ENCODE data around the gene DEPP1. TPM values are rescaled to one million over a fixed set of nuclear protein-coding genes. Genes with fewer than 3 reads are reported as not detected.
A peak's percentile ranks its signal among the peaks of the same experiment; 100 is the strongest.

DEPP1 gene
- total and polyA plus RNA-seq, 2 experiments from 2014 or later, result 0.37 to 1.3 TPM

DNA sequence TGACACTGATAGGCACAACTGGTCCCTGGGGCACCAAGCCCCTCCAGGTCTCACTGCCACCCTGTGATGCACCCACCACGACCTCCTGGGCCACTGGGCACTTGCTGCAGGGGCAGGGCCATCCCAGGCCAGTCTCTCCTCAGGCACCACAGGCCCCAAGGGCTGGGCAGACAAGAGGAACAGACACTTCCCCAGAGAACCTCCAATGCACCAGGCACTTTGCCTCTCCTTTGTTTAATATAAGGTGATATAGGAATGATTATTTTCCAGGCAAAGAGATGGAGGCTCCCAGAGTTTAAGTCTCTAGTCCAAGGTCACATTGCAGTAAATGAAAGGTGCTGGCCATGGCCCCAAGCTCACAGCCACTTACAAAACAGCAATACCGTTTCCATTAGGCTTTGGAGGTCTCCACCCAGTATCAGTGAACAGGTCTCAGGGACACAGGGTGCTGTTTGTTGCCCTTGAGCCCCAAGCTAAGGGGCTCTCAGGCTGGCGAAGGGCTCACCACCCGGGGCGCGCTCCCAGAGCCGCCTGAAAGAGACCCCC is 4.5 kb downstream of the DEPP1 start (continued):
- TF ChIP-seq, protein P1, sequence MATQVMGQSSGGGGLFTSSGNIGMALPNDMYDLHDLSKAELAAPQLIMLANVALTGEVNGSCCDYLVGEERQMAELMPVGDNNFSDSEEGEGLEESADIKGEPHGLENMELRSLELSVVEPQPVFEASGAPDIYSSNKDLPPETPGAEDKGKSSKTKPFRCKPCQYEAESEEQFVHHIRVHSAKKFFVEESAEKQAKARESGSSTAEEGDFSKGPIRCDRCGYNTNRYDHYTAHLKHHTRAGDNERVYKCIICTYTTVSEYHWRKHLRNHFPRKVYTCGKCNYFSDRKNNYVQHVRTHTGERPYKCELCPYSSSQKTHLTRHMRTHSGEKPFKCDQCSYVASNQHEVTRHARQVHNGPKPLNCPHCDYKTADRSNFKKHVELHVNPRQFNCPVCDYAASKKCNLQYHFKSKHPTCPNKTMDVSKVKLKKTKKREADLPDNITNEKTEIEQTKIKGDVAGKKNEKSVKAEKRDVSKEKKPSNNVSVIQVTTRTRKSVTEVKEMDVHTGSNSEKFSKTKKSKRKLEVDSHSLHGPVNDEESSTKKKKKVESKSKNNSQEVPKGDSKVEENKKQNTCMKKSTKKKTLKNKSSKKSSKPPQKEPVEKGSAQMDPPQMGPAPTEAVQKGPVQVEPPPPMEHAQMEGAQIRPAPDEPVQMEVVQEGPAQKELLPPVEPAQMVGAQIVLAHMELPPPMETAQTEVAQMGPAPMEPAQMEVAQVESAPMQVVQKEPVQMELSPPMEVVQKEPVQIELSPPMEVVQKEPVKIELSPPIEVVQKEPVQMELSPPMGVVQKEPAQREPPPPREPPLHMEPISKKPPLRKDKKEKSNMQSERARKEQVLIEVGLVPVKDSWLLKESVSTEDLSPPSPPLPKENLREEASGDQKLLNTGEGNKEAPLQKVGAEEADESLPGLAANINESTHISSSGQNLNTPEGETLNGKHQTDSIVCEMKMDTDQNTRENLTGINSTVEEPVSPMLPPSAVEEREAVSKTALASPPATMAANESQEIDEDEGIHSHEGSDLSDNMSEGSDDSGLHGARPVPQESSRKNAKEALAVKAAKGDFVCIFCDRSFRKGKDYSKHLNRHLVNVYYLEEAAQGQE (IDR thresholded peaks at IDR 0.05; ENCODE audit: unreplicated experiment), result no peak
- TF ChIP-seq POLR2AphosphoS5 (IDR thresholded peaks at IDR 0.05; ENCODE audit: low read depth) (no peak), ZNF331 (CRISPR knock-in tag; IDR thresholded peaks at IDR 0.05; ENCODE audit: low read depth) (no peak)

DNA sequence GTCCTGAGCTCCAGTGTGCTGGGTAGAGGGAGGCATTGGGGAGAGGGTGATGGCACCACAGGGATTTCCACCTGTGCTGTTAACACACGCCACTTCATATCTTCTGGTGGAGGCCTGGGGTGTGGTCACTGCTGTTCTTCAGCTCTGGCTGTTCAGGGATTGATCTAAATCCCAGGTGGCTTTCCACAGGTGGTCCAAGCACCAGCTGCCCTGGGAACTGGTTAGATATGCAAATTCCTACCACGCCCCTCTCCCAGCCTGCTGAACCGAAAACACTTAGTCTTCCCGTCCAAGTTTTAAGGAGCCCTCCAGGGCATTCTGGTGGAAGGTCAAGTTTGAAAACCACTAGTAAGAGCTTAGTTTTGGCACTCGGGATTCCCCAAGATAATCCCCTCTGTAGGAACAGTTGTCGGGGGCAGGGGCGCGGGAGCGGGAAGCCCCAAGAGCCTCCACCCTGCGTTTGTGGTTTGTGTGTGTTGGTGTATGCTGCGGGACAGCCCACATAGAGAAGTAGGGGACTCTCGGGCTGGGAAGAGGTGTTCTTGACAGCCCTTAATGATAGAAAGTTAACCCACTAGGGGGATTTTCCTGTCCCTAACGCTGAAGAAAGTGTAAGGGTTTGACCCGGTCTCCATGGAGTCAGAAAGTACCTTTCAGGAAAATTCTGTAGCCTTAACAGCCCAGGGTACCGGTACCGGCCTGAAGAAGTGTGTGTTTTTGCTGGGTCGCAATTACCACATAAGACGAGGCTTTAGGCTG is 5.1 kb downstream of the DEPP1 start:
- ATAC-seq (peak; percentile 9), DNase-seq (ENCODE audit: low spot score) (peak; percentile 64)
- H3K4me1 Mint-ChIP-seq, result peaks cover 39% of the 10 kb centered on the region
- no peaks in the 10 kb centered on the region for H4K20me1 ChIP-seq (replicated peaks; ENCODE audit: insufficient read depth)
- H3K4me3 Mint-ChIP-seq, result no peak overlapping the region
- H3K36me3 Mint-ChIP-seq (ENCODE audit: low read depth), result peaks cover 19% of the 10 kb centered on the region
- H3K36me3 ChIP-seq (ENCODE audit: insufficient read depth), result no peaks in the 10 kb centered on the region
- TF ChIP-seq, protein P2, sequence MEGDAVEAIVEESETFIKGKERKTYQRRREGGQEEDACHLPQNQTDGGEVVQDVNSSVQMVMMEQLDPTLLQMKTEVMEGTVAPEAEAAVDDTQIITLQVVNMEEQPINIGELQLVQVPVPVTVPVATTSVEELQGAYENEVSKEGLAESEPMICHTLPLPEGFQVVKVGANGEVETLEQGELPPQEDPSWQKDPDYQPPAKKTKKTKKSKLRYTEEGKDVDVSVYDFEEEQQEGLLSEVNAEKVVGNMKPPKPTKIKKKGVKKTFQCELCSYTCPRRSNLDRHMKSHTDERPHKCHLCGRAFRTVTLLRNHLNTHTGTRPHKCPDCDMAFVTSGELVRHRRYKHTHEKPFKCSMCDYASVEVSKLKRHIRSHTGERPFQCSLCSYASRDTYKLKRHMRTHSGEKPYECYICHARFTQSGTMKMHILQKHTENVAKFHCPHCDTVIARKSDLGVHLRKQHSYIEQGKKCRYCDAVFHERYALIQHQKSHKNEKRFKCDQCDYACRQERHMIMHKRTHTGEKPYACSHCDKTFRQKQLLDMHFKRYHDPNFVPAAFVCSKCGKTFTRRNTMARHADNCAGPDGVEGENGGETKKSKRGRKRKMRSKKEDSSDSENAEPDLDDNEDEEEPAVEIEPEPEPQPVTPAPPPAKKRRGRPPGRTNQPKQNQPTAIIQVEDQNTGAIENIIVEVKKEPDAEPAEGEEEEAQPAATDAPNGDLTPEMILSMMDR (conservative IDR thresholded peaks at IDR 0.05; ENCODE audit: low read depth in 2 of 2), result no peak
- TF ChIP-seq JUNB (IDR thresholded peaks at IDR 0.05; ENCODE audit: unreplicated experiment) (no peak), EZH2phosphoT487 (IDR thresholded peaks at IDR 0.05; ENCODE audit: unreplicated experiment) (no peak), CREB1 (CRISPR knock-in tag; IDR thresholded peaks at IDR 0.05; ENCODE audit: low read depth) (no peak), EZH2 (IDR thresholded peaks at IDR 0.05; ENCODE audit: low read depth, unreplicated experiment) (no peak), ZNF331 (CRISPR knock-in tag; IDR thresholded peaks at IDR 0.05; ENCODE audit: low read depth) (no peak), ZNF114 (CRISPR knock-in tag; IDR thresholded peaks at IDR 0.05) (no peak), STAT1 (IDR thresholded peaks at IDR 0.05; ENCODE audit: unreplicated experiment) (no peak)
- TF ChIP-seq, protein P3, sequence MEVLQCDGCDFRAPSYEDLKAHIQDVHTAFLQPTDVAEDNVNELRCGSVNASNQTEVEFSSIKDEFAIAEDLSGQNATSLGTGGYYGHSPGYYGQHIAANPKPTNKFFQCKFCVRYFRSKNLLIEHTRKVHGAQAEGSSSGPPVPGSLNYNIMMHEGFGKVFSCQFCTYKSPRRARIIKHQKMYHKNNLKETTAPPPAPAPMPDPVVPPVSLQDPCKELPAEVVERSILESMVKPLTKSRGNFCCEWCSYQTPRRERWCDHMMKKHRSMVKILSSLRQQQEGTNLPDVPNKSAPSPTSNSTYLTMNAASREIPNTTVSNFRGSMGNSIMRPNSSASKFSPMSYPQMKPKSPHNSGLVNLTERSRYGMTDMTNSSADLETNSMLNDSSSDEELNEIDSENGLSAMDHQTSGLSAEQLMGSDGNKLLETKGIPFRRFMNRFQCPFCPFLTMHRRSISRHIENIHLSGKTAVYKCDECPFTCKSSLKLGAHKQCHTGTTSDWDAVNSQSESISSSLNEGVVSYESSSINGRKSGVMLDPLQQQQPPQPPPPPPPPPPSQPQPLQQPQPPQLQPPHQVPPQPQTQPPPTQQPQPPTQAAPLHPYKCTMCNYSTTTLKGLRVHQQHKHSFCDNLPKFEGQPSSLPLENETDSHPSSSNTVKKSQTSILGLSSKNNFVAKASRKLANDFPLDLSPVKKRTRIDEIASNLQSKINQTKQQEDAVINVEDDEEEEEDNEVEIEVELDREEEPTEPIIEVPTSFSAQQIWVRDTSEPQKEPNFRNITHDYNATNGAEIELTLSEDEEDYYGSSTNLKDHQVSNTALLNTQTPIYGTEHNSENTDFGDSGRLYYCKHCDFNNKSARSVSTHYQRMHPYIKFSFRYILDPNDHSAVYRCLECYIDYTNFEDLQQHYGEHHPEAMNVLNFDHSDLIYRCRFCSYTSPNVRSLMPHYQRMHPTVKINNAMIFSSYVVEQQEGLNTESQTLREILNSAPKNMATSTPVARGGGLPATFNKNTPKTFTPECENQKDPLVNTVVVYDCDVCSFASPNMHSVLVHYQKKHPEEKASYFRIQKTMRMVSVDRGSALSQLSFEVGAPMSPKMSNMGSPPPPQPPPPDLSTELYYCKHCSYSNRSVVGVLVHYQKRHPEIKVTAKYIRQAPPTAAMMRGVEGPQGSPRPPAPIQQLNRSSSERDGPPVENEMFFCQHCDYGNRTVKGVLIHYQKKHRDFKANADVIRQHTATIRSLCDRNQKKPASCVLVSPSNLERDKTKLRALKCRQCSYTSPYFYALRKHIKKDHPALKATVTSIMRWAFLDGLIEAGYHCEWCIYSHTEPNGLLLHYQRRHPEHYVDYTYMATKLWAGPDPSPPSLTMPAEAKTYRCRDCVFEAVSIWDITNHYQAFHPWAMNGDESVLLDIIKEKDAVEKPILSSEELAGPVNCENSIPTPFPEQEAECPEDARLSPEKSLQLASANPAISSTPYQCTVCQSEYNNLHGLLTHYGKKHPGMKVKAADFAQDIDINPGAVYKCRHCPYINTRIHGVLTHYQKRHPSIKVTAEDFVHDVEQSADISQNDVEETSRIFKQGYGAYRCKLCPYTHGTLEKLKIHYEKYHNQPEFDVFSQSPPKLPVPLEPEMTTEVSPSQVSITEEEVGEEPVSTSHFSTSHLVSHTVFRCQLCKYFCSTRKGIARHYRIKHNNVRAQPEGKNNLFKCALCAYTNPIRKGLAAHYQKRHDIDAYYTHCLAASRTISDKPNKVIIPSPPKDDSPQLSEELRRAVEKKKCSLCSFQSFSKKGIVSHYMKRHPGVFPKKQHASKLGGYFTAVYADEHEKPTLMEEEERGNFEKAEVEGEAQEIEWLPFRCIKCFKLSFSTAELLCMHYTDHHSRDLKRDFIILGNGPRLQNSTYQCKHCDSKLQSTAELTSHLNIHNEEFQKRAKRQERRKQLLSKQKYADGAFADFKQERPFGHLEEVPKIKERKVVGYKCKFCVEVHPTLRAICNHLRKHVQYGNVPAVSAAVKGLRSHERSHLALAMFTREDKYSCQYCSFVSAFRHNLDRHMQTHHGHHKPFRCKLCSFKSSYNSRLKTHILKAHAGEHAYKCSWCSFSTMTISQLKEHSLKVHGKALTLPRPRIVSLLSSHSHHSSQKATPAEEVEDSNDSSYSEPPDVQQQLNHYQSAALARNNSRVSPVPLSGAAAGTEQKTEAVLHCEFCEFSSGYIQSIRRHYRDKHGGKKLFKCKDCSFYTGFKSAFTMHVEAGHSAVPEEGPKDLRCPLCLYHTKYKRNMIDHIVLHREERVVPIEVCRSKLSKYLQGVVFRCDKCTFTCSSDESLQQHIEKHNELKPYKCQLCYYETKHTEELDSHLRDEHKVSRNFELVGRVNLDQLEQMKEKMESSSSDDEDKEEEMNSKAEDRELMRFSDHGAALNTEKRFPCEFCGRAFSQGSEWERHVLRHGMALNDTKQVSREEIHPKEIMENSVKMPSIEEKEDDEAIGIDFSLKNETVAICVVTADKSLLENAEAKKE (CRISPR knock-in tag; IDR thresholded peaks at IDR 0.05), result no peak
- H3K27me3 ChIP-seq (ENCODE audit: insufficient read depth), result no peaks in the 10 kb centered on the region
- peak overlapping the region; percentile 26; the same call in 1 of the 2 replicates for H3K27ac ChIP-seq (ENCODE audit: low read depth)
- no peaks in the 10 kb centered on the region for H3K9me2 ChIP-seq (ENCODE audit: insufficient read depth)
- peaks cover 35% of the 10 kb centered on the region for H3K4me1 ChIP-seq (ENCODE audit: insufficient read depth)
- peaks cover 13% of the 10 kb centered on the region for H3K27me3 Mint-ChIP-seq (ENCODE audit: insufficient read depth, low read depth, poor library complexity)
- no peak overlapping the region; the same call in 1 of the 2 replicates for H3K4me3 ChIP-seq
- H3K9me3 Mint-ChIP-seq, result no peaks in the 10 kb centered on the region
- no peaks in the 10 kb centered on the region for H3F3A ChIP-seq (replicated peaks; ENCODE audit: low read depth)
- H2AFZ ChIP-seq, result no peak overlapping the region
- H3K27ac Mint-ChIP-seq, result 0 out of 2 replicates have a peak overlapping the region, but pooled peaks have one; percentile 44
- H3K4me2 ChIP-seq, result peak overlapping the region; percentile 69
- no peaks in the 10 kb centered on the region for H3K79me2 ChIP-seq (replicated peaks; ENCODE audit: insufficient read depth)
